ENCODE measurements around the gene GPC5.

DNA sequence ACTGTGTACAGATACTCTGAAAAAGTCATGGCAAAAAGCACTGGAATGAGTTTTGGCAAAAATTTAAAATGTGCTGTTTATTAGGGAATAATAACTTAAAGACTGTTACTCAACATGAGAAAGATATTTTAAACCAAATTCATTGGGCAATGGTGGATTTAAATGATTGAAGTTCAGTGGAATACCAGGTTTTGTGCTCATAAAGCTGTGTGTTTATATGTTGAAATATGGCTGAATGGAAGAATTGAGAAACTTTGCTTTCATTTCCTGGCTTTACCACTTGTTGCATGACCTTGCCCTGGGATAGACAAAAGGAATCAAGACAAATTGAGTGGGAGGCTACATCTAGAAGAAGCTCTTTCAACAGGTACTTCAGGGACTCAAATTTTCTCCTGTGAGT is 246.4 kb downstream of the GPC5 start:
- TF ChIP-seq, protein P1, sequence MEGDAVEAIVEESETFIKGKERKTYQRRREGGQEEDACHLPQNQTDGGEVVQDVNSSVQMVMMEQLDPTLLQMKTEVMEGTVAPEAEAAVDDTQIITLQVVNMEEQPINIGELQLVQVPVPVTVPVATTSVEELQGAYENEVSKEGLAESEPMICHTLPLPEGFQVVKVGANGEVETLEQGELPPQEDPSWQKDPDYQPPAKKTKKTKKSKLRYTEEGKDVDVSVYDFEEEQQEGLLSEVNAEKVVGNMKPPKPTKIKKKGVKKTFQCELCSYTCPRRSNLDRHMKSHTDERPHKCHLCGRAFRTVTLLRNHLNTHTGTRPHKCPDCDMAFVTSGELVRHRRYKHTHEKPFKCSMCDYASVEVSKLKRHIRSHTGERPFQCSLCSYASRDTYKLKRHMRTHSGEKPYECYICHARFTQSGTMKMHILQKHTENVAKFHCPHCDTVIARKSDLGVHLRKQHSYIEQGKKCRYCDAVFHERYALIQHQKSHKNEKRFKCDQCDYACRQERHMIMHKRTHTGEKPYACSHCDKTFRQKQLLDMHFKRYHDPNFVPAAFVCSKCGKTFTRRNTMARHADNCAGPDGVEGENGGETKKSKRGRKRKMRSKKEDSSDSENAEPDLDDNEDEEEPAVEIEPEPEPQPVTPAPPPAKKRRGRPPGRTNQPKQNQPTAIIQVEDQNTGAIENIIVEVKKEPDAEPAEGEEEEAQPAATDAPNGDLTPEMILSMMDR (conservative IDR thresholded peaks at IDR 0.05; ENCODE audit: low read length): no peak
- no peak for TF ChIP-seq EZH2phosphoT487 (IDR thresholded peaks at IDR 0.05; ENCODE audit: borderline replicate concordance, low read depth, low read length)

Measured in OCI-LY7 (cell line).